HCT116 (cell line): ENCODE measurements around the gene ADAMTSL5. TPM values are rescaled to one million over a fixed set of nuclear protein-coding genes. Genes with fewer than 3 reads are reported as not detected.

Source experiments
- ATAC-seq: fragments of 200-7000 bp; cut with Tn5 transposase; 2 replicates; pipeline ENCODE4 v1.9.1; 2020; ENCODE audit warnings: mild to moderate bottlenecking, moderate library complexity
- BruUV-seq: library from RNA; stranded (reverse); fragments of 400-500 nt; replicated peaks from 2 replicates; lab custom pipeline; 2021; lab: Mats Ljungman, UMichigan
- CTCF ChIA-PET: fragments of 300-600 bp; sonication (Branson Sonifier 250); formaldehyde crosslinking; loops from one replicate; lab custom pipeline; 2021; ENCODE audit warnings: antibody characterized with exemption; lab: Charles Lee
- POLR2A ChIA-PET: fragments of 300-600, 350-600 bp; sonication (Branson Sonifier 250); formaldehyde crosslinking; loops from one replicate; lab custom pipeline; 2021; ENCODE audit warnings: antibody characterized with exemption; lab: Charles Lee
- RAD21 ChIA-PET, 2 experiments: fragments of 300-600 bp; sonication (Branson Sonifier 250); formaldehyde crosslinking; loops; one replicate each; lab custom pipeline; 2023; ENCODE audit warnings: low total read pairs in 2 of 2; ENCODE audit not compliant: uncharacterized antibody in 2 of 2, unreplicated experiment in 2 of 2, low non-redundant PET in 1 of 2; lab: Charles Lee
- DNase-seq: peaks from one replicate; pipeline ENCODE4 v3.0.0-alpha.2; 2010; ENCODE audit warnings: low read depth, low spot score
- H2AFZ ChIP-seq: fragments of 200-600 bp; shearing (Covaris generic), sonication (generic); 2 replicates; pipeline ENCODE4 v1.6.1; 2017; ENCODE audit warnings: low read depth, mixed run types, mixed read lengths, antibody characterized with exemption, low read length; ENCODE audit not compliant: poor library complexity, severe bottlenecking
- H3K27ac ChIP-seq: 2 replicates; pipeline ENCODE4 v1.5.1; 2012; ENCODE audit warnings: low read depth, low read length
- H3K27me3 ChIP-seq: fragments of 200-600 bp; sonication (generic); 2 replicates; pipeline ENCODE4 v1.6.1; 2016; ENCODE audit warnings: mixed run types, low read length, mixed read lengths; ENCODE audit not compliant: insufficient read depth
- H3K36me3 ChIP-seq, 2 experiments: fragments of 200-500 bp in 1 of 2; fragments of 200-600 bp in 1 of 2; sonication (Bioruptor generic) in 1 of 2; sonication (generic) in 1 of 2; 2 replicates each; pipeline versions ENCODE4 v1.5.1 to v1.6.1; 2014 to 2016; ENCODE audit warnings: low read length in 2 of 2, inconsistent platforms in 1 of 2, mixed read lengths in 1 of 2, mixed run types in 1 of 2; ENCODE audit not compliant: insufficient read depth in 2 of 2, control insufficient read depth in 1 of 2
- H3K4me1 ChIP-seq, 2 experiments: fragments of 200-600 bp in 1 of 2; sonication (generic) in 1 of 2; 2 replicates each; pipeline versions ENCODE4 v1.5.1 to v1.6.1; 2012 to 2017; ENCODE audit warnings: low read length in 2 of 2, inconsistent platforms in 1 of 2, mild to moderate bottlenecking in 1 of 2, mixed read lengths in 1 of 2, mixed run types in 1 of 2, moderate library complexity in 1 of 2; ENCODE audit not compliant: insufficient read depth in 2 of 2, control insufficient read depth in 1 of 2
- H3K4me2 ChIP-seq: fragments of 200-600 bp; sonication (generic); 2 replicates; pipeline ENCODE4 v1.6.1; 2017; ENCODE audit warnings: mixed run types, low read length, mixed read lengths
- H3K4me3 ChIP-seq, 2 experiments: fragments of 200-600 bp in 1 of 2; sonication (generic) in 1 of 2; replicated peaks in 1 of 2; 2 replicates each; pipeline ENCODE4 v1.5.1; 2011 to 2016; ENCODE audit warnings: low read length in 2 of 2, control low read depth in 1 of 2, low read depth in 1 of 2, mild to moderate bottlenecking in 1 of 2, mixed read lengths in 1 of 2, mixed run types in 1 of 2
- H3K79me2 ChIP-seq: fragments of 200-600 bp; sonication (generic); 2 replicates; pipeline ENCODE4 v1.6.1; 2017; ENCODE audit warnings: mild to moderate bottlenecking, mixed run types, low read length, moderate library complexity, mixed read lengths; ENCODE audit not compliant: insufficient read depth
- H3K9ac ChIP-seq: fragments of 200-600 bp; sonication (generic); 2 replicates; pipeline ENCODE4 v1.6.1; 2016; ENCODE audit warnings: low read length, mixed read lengths
- H3K9me2 ChIP-seq: fragments of 200-600 bp; sonication (generic), shearing (Covaris generic); 2 replicates; pipeline ENCODE4 v1.6.1; 2017; ENCODE audit warnings: mixed run types, mild to moderate bottlenecking, moderate library complexity; ENCODE audit not compliant: insufficient read depth
- H3K9me3 ChIP-seq, 2 experiments: fragments of 200-500 bp in 1 of 2; fragments of 200-600 bp in 1 of 2; sonication (Bioruptor generic) in 1 of 2; sonication (generic) in 1 of 2; 2 replicates each; pipeline ENCODE4 v1.6.1; 2014 to 2017; ENCODE audit warnings: low read length in 2 of 2, mixed read lengths in 2 of 2, inconsistent platforms in 1 of 2, low read depth in 1 of 2, mild to moderate bottlenecking in 1 of 2, mixed run types in 1 of 2, moderate library complexity in 1 of 2; ENCODE audit not compliant: control insufficient read depth in 1 of 2, insufficient read depth in 1 of 2
- H4K20me1 ChIP-seq: fragments of 200-600 bp; sonication (generic), shearing (Covaris generic); 2 replicates; pipeline ENCODE4 v1.6.1; 2017; ENCODE audit warnings: mixed run types, mild to moderate bottlenecking, moderate library complexity; ENCODE audit not compliant: insufficient read depth
- EGR1 ChIP-seq: IDR thresholded peaks from 2 replicates; pipeline ENCODE4 v1.6.1; 2012; ENCODE audit warnings: low read depth
- RAD21 ChIP-seq: IDR thresholded peaks from 2 replicates; pipeline ENCODE4 v1.6.1; 2012; ENCODE audit warnings: low read depth, mild to moderate bottlenecking
- SRF ChIP-seq: IDR thresholded peaks from 2 replicates; pipeline ENCODE4 v1.6.1; 2012; ENCODE audit warnings: low read depth
- intact Hi-C: fragments of 100-400 bp; cut with micrococcal nuclease; formaldehyde crosslinking; loops from 2 replicates; pipeline ENCODE4 v1.10.0; 2022
- total RNA-seq: library from RNA; stranded (reverse); gene quantifications from one replicate; pipeline ENCODE4 v1.2.1, GENCODE V29; 2021; ENCODE audit not compliant: unreplicated experiment
- TF ChIP-seq, protein P1 (sequence below): IDR thresholded peaks from 2 replicates; pipeline ENCODE4 v1.6.1; 2011; ENCODE audit warnings: mild to moderate bottlenecking, low read length, moderate library complexity; ENCODE audit not compliant: insufficient replicate concordance; ENCODE audit errors: extremely low read depth

ADAMTSL5 gene
- total RNA-seq, 1 experiment from 2014 or later: 24.0 TPM

DNA sequence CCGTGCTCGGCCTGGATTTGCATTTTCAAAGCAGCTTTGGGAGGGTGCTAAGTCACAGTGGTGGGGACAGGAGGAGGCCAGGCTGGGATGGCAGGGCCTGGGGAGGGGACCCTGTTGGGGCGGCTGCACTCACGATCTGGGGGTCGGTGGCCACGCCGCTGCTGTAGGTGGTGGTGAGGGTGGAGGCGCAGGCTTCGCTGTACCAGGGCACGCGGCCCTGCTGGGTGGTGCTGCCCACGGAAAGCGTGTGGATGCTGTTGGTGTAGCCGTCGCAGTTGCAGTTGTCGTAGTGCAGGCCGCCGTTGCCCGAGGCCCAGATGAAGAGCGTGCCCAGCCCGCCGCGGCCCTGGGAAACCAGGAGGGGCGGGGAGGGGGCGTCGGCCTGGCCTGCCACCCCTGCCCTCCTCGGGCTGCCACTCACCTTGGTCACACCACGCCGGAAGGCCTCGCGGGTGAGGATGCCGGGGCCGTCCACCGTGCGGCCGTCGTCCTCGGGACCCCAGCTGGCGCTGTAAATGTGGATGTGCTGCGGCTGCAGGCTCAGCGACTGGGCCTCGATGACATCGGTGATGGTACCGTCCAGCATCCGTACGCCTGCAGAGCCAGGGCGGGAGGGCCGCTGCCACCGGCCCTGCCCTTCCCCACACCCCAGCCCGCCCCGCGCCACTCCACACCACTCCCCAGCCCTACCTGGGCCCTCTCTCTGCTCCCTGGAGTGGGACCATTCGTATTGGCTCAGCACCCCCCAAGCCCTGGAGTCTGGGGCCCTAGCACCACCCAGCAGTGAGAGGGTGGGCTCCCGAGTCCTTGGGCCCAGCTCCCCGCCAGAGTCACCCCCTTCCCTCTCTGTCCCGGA, 25.9 kb downstream of the ADAMTSL5 start:
- Histone ChIP-seq H3K9me2 (no peaks in the 10 kb centered on the region), H3K4me2 (no peak overlapping the region), H4K20me1 (no peaks in the 10 kb centered on the region), H2AFZ (no peak overlapping the region), H3K4me1 (peaks cover 7 to 24% of the 10 kb centered on the region in 2 experiments), H3K9ac (no peak overlapping the region)
- intact Hi-C loops: no loop called here
- ChIA-PET CTCF (no interaction called here), POLR2A (no interaction called here)
- no peak for TF ChIP-seq SRF
- TF ChIP-seq EGR1: no peak
- TF ChIP-seq, protein P1, sequence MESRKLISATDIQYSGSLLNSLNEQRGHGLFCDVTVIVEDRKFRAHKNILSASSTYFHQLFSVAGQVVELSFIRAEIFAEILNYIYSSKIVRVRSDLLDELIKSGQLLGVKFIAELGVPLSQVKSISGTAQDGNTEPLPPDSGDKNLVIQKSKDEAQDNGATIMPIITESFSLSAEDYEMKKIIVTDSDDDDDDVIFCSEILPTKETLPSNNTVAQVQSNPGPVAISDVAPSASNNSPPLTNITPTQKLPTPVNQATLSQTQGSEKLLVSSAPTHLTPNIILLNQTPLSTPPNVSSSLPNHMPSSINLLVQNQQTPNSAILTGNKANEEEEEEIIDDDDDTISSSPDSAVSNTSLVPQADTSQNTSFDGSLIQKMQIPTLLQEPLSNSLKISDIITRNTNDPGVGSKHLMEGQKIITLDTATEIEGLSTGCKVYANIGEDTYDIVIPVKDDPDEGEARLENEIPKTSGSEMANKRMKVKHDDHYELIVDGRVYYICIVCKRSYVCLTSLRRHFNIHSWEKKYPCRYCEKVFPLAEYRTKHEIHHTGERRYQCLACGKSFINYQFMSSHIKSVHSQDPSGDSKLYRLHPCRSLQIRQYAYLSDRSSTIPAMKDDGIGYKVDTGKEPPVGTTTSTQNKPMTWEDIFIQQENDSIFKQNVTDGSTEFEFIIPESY: no peak
- no peak for TF ChIP-seq RAD21
- TF ChIP-seq, all 23 proteins: peak for 0
- ATAC-seq (no peak), DNase-seq (no peak)
- H3K4me3 ChIP-seq: no peak overlapping the region
- no TSS peak for BruUV-seq
- no peaks in the 10 kb centered on the region for H3K9me3 ChIP-seq
- no peaks in the 10 kb centered on the region for H3K27me3 ChIP-seq
- no peak overlapping the region; the same call in 1 of the 2 replicates for H3K27ac ChIP-seq
- H3K79me2 ChIP-seq: peaks cover 7% of the 10 kb centered on the region; the same call in 1 of the 2 replicates
- RAD21 ChIA-PET: no interaction called here
- no peaks in the 10 kb centered on the region for H3K36me3 ChIP-seq

DNA sequence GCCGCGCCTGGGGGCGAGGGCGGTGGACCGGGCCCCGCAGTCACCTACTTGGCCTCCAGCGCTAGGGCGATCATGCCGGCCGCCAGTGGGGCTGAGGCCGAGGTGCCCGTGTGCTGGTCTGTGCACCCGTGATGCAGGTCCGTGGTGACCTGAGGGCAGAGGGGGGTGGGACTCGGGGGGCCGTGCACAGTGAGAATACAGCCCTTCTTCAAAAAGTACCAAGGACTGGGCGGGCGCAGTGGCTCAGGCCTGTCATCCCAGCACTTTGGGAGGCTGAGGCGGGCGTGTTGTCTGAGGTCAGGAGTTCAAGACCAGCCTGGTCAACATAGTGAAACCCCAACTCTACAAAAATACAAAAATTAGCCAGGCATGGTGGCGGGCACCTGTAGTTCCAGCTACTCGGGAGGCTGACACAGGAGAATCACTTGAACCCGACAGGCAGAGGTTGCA, 28.8 kb downstream of the ADAMTSL5 start:
- no peak for ATAC-seq
- BruUV-seq: no TSS peak
- Histone ChIP-seq H4K20me1 (no peaks in the 10 kb centered on the region), H3K4me3 (no peak overlapping the region), H3K36me3 (no peaks in the 10 kb centered on the region), H3K27ac (no peak overlapping the region), H3K27me3 (no peaks in the 10 kb centered on the region), H2AFZ (no peak overlapping the region), H3K79me2 (no peaks in the 10 kb centered on the region), H3K4me1 (peaks cover 0 to 10% of the 10 kb centered on the region in 2 experiments; a peak in 2 of 4 replicates), H3K4me2 (no peak overlapping the region), H3K9me2 (no peaks in the 10 kb centered on the region), H3K9me3 (no peaks in the 10 kb centered on the region), H3K9ac (no peak overlapping the region)
- POLR2A ChIA-PET: no interaction called here
- no peak for DNase-seq
- intact Hi-C loops: no loop called here
- TF ChIP-seq SRF: no peak
- RAD21 ChIA-PET: no interaction called here
- CTCF ChIA-PET: no interaction called here
